ENCODE results near the gene MPHOSPH9.

Gene MPHOSPH9

DNA sequence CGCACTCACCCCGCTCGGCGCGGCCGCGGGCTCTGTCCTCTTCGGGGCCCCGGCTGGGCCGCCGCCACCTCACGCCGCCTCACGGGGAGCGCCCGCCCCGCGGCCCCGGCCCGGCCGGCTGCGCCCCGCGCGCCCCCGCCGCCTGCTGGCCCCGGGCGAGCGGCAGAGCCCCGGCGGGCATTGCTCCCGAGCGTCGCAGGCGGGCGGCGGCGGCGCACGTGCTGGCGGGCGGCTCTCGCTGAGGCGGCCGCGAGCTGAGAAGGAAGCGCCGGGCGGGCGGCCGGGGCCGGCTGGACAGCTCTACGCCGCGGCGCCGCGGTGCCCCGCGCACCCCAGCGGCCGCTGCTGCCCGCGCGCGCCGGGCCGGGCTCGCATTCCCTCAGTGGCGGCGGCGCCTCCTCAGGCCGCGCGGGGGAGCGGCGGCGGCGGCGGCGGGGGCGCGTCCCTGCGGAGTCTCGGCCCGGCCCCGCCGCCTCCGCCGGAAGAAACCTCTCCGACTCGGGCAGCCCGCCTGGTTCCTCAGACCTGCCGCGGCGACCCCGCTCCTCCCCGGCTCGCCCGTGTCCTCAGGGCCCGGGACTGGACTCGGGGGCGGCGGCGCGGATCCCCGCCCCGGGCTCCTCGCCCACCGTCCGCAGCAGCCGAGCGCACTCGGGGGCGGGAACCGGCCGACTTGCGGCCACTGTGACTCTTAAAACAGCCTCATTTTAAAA, 82.0 kb downstream of the MPHOSPH9 start, which contains the start of gene PITPNM2:
Gene PITPNM2 (minus strand): TSS at position 347 of the 713 bp plus-strand sequence. CDS start 116,500 bp downstream, outside the sequence.
- Histone ChIP-seq H3K4me3 (ENCODE audit: insufficient read depth, low read depth, low read length, poor library complexity, severe bottlenecking) (peak within 1 kb of the TSS; percentile 71), H3K36me3 (ENCODE audit: control insufficient read depth, insufficient read depth, low read length) (no peaks in the 10 kb centered on the region), H3K27me3 (replicated peaks; ENCODE audit: control insufficient read depth, insufficient read depth, low read length, poor library complexity, severe bottlenecking) (no peaks in the 10 kb centered on the region), H3K9me3 (ENCODE audit: control insufficient read depth, low read length) (no peaks in the 10 kb centered on the region), H3K27ac (ENCODE audit: insufficient read depth, low read length, poor library complexity, severe bottlenecking) (peak within 1 kb of the TSS; percentile 57), H3K4me1 (ENCODE audit: control insufficient read depth, insufficient read depth, low read length, poor library complexity, severe bottlenecking) (peaks cover 14% of the 10 kb centered on the region)
- peak; percentile 15 to 38 (median 24) for DNase-seq

DNA sequence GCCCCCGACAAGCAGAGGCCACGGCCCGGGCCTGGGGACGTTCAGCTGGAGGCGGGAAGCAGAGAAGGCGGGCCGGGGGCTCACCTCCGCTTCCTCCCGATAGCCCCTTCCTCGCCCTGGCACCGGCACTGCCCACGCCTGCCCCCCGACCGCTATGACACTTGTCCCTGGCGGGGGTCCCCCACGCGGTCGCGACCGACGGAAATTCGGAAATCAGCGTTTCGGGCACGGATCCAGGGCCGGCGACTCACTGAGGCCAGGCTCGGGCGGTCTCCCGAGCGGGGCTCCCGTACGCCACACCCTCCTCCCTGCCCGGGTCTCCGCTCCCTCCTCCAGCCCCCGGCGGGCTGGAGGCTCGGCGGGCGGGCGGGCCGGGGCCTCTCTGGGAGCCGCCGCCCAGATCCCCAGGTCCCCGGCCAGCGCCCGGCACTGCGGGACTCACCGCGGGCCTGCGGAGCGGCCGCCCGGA, 82.6 kb downstream of the MPHOSPH9 start:
- Histone ChIP-seq H3K4me3 (ENCODE audit: insufficient read depth, low read depth, low read length, poor library complexity, severe bottlenecking) (peak overlapping the region; percentile 57), H3K36me3 (ENCODE audit: control insufficient read depth, insufficient read depth, low read length) (no peaks in the 10 kb centered on the region), H3K27me3 (replicated peaks; ENCODE audit: control insufficient read depth, insufficient read depth, low read length, poor library complexity, severe bottlenecking) (no peaks in the 10 kb centered on the region), H3K27ac (ENCODE audit: insufficient read depth, low read length, poor library complexity, severe bottlenecking) (no peak overlapping the region), H3K9me3 (ENCODE audit: control insufficient read depth, low read length) (no peaks in the 10 kb centered on the region), H3K4me1 (ENCODE audit: control insufficient read depth, insufficient read depth, low read length, poor library complexity, severe bottlenecking) (peaks cover 14% of the 10 kb centered on the region)
- DNase-seq, result no peak

DNA sequence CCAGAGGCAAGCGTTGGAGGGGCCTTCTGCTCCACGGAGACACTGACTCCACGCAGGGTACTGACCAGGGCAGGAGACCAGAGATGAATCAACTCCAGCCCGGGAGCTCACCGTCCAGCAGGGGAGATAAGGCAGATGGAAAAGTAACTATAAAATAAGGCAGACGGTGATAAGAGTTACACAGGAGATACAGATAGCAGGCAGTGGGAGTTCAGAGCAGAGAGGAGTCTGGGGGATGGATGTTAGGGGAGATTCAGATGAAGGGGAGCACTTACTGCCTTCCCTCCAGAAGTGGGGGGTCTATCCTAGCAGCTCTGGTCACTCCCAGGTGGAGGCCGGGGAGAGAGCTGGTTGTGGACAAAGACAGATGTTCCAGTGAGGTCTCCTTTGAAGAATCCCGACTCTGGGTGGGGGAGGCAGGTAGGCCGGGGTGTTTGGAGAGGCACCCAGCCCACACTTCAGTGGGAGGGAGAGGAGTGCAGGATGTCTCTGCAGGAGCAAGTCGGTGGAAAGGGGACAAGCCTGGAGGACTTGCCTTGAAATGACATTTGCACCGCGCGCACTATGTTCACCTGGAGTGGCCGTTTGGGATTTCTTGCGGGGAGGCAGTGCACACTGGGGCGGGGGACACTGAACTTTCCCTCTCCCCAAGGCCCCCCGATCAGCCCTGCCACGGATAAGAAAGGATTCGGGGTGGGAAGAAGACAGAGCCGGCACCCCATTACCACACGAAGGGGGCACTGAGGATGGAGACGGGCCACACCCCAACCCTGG, 83.3 kb downstream of the MPHOSPH9 start:
- Histone ChIP-seq H3K27me3 (replicated peaks; ENCODE audit: control insufficient read depth, insufficient read depth, low read length, poor library complexity, severe bottlenecking) (no peaks in the 10 kb centered on the region), H3K36me3 (ENCODE audit: control insufficient read depth, insufficient read depth, low read length) (no peaks in the 10 kb centered on the region), H3K4me1 (ENCODE audit: control insufficient read depth, insufficient read depth, low read length, poor library complexity, severe bottlenecking) (peaks cover 14% of the 10 kb centered on the region), H3K27ac (ENCODE audit: insufficient read depth, low read length, poor library complexity, severe bottlenecking) (no peak overlapping the region), H3K9me3 (ENCODE audit: control insufficient read depth, low read length) (no peaks in the 10 kb centered on the region), H3K4me3 (ENCODE audit: insufficient read depth, low read depth, low read length, poor library complexity, severe bottlenecking) (peak overlapping the region; percentile 57)
- DNase-seq, result no peak

DNA sequence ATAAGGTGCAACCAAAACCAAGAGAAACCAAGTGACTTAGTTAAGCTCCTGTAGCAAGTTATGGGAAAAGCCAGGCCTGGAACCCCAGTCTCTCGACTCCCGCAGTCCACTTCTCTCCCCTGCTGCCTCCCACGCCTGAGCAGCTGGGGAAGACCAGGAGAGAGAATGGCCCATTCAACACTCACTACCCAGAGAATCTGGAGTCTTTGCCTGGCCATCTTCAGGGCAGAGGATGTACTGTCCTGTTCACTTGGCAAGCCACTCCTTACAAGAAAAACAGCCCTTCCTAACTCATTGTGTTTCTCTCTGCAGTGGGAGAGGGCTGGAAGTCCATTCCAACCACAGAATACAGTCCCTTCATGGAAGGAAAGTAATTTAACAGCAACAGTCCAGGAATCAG, 83.9 kb downstream of the MPHOSPH9 start:
- Histone ChIP-seq H3K4me3 (ENCODE audit: insufficient read depth, low read depth, low read length, poor library complexity, severe bottlenecking) (no peak overlapping the region), H3K27ac (ENCODE audit: insufficient read depth, low read length, poor library complexity, severe bottlenecking) (no peak overlapping the region)
- DNase-seq, result no peak

DNA sequence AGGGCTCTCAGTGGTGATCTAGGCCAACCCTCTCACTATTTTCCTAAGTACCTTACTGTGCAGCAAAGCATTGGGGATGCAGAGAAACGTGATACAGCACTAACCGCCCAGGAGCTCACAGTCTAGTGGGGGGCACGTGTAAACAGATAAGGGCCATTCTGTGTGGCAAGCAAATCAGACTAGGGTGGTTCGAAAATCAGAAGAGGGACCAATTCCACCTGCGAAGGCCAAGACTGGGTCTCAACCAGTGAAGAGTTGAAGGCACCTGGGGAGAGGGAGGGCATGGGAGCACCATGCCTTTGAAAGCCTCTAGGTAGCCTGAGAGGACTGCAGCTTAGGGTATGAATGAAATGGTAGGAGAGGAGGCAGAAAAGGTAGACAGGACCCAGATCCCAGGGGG, 84.3 kb downstream of the MPHOSPH9 start:
- Histone ChIP-seq H3K4me1 (ENCODE audit: control insufficient read depth, insufficient read depth, low read length, poor library complexity, severe bottlenecking) (peaks cover 14% of the 10 kb centered on the region), H3K4me3 (ENCODE audit: insufficient read depth, low read depth, low read length, poor library complexity, severe bottlenecking) (no peak overlapping the region), H3K27me3 (replicated peaks; ENCODE audit: control insufficient read depth, insufficient read depth, low read length, poor library complexity, severe bottlenecking) (no peaks in the 10 kb centered on the region), H3K9me3 (ENCODE audit: control insufficient read depth, low read length) (no peaks in the 10 kb centered on the region), H3K36me3 (ENCODE audit: control insufficient read depth, insufficient read depth, low read length) (no peaks in the 10 kb centered on the region), H3K27ac (ENCODE audit: insufficient read depth, low read length, poor library complexity, severe bottlenecking) (no peak overlapping the region)
- no peak for DNase-seq

More for the DNA sequence above, 83.9 kb downstream of the MPHOSPH9 start:
- Histone ChIP-seq H3K4me1 (ENCODE audit: control insufficient read depth, insufficient read depth, low read length, poor library complexity, severe bottlenecking) (peaks cover 14% of the 10 kb centered on the region), H3K9me3 (ENCODE audit: control insufficient read depth, low read length) (no peaks in the 10 kb centered on the region), H3K36me3 (ENCODE audit: control insufficient read depth, insufficient read depth, low read length) (no peaks in the 10 kb centered on the region), H3K27me3 (replicated peaks; ENCODE audit: control insufficient read depth, insufficient read depth, low read length, poor library complexity, severe bottlenecking) (no peaks in the 10 kb centered on the region)

DNA sequence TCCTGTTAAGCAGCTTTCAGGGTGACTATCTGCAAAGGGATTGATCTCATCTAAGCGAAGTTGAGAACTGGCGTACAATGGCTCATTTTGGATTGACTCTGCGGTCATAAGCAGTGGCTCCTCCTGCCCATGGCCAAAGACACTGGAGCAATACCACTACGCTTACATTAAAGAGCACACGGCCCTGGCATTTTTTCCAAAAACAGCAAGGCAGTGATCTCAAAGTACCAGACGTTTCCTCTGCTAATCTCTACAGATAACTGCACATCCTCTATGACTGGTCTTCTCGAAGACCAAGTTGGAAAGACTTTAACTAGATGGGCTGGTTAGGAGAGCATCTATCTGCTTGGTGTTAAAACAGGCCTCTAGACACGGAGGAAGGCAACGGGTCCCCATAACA, 84.7 kb downstream of the MPHOSPH9 start:
- Histone ChIP-seq H3K9me3 (ENCODE audit: control insufficient read depth, low read length) (no peaks in the 10 kb centered on the region), H3K4me3 (ENCODE audit: insufficient read depth, low read depth, low read length, poor library complexity, severe bottlenecking) (no peak overlapping the region), H3K36me3 (ENCODE audit: control insufficient read depth, insufficient read depth, low read length) (no peaks in the 10 kb centered on the region), H3K27me3 (replicated peaks; ENCODE audit: control insufficient read depth, insufficient read depth, low read length, poor library complexity, severe bottlenecking) (no peaks in the 10 kb centered on the region), H3K4me1 (ENCODE audit: control insufficient read depth, insufficient read depth, low read length, poor library complexity, severe bottlenecking) (peaks cover 14% of the 10 kb centered on the region), H3K27ac (ENCODE audit: insufficient read depth, low read length, poor library complexity, severe bottlenecking) (no peak overlapping the region)
- DNase-seq, result no peak

DNA sequence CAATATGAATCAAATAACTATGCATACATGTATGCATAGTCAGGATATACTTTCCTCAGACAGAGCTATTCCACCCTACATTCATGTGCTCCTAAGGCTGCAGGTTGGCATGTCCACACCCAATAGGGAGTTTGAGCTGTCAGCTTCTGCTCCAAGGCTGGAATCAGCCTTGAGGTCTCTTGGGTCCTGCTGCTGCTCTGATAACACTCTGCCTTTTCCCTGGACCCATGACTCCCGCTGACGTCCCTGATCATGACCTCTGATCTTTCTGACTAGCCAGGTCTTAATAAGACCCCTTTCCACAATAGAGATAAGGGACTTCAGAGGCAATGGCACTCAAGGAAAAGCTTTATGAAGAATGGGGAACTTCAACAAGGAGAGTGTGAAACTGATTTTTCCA, 87.7 kb downstream of the MPHOSPH9 start:
- Histone ChIP-seq H3K27ac (ENCODE audit: insufficient read depth, low read length, poor library complexity, severe bottlenecking) (no peak overlapping the region), H3K27me3 (replicated peaks; ENCODE audit: control insufficient read depth, insufficient read depth, low read length, poor library complexity, severe bottlenecking) (no peaks in the 10 kb centered on the region), H3K4me1 (ENCODE audit: control insufficient read depth, insufficient read depth, low read length, poor library complexity, severe bottlenecking) (peaks cover 9% of the 10 kb centered on the region), H3K9me3 (ENCODE audit: control insufficient read depth, low read length) (no peaks in the 10 kb centered on the region), H3K4me3 (ENCODE audit: insufficient read depth, low read depth, low read length, poor library complexity, severe bottlenecking) (no peak overlapping the region), H3K36me3 (ENCODE audit: control insufficient read depth, insufficient read depth, low read length) (no peaks in the 10 kb centered on the region)
- no peak for DNase-seq

DNA sequence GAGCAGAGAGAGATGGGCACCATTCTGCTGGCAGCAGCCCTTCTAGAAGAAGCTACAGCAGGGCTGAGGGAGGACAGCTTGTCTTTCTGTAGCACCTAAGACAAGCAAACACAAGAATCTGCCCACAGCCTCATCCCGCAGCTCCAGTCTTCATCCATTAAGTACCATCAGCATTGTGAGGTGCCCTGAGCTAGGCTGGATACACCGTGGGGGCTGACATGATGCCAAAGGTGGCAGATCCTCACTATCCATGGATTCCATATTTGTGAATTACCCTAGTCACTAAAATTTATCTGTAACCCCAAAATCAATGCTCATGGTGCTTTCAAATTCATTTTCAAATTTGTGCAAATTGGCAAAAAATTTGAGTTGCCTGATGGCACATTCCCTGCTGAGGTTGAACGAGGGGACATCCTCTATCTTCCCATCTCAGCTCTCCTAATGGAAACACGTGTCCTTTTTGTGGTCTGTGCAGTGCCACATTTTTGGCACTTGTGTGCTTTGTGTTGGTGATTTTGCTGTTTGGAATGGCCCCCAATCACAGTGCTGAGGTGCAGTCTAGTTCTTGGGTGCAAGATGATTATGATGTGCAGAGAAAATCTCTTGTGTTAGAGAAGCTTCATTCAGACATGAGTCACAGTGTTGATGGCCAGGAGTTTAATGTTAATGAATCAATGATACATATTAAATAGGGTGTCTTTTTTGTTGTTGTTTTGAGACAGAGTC, 89.0 kb downstream of the MPHOSPH9 start:
- H3K36me3 ChIP-seq (ENCODE audit: control insufficient read depth, insufficient read depth, low read length), result no peaks in the 10 kb centered on the region
- H3K4me1 ChIP-seq (ENCODE audit: control insufficient read depth, insufficient read depth, low read length, poor library complexity, severe bottlenecking), result no peaks in the 10 kb centered on the region
- H3K4me3 ChIP-seq (ENCODE audit: insufficient read depth, low read depth, low read length, poor library complexity, severe bottlenecking), result no peak overlapping the region
- no peaks in the 10 kb centered on the region for H3K27me3 ChIP-seq (replicated peaks; ENCODE audit: control insufficient read depth, insufficient read depth, low read length, poor library complexity, severe bottlenecking)
- H3K9me3 ChIP-seq (ENCODE audit: control insufficient read depth, low read length), result no peaks in the 10 kb centered on the region
- no peak for DNase-seq
- no peak overlapping the region for H3K27ac ChIP-seq (ENCODE audit: insufficient read depth, low read length, poor library complexity, severe bottlenecking)

DNA sequence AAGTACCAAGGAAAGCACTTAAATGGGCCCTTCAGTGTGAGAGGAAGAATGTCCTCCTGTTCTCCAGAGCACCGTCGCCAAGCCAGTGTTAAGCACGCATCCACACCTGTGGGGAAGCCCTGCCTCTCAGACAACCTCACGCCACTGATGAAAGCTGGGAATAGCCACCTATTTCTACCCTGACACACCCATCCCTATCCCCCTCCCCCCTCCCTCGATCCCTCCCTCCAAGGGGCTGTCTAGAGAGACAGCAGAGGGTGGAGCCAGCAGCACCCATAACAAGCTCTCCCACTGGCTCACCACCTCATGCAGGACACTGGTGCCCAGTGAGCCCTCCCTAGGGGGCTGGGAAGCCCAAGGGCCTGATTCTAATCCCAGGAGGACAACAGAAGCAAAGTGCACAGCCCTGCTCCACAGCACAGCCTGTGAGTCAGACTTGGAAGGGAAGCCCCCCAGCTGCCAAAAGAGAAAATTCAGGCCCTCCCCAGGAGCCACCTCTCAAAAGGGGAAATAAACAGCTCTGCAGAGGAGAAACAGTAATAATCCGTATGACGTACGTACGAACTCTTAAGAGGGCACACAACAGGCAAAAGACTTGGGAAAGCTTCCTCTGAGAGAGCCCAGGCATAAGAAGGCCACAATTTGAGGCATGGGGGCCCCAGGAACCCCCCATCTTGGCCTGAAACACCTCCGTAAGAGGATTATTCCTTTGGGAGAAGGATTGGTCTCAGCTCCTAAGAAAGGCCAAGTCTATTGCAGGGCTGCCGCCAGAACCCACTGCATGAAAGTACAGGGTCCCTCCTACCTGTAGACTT, 89.8 kb downstream of the MPHOSPH9 start:
- Histone ChIP-seq H3K9me3 (ENCODE audit: control insufficient read depth, low read length) (no peaks in the 10 kb centered on the region), H3K4me3 (ENCODE audit: insufficient read depth, low read depth, low read length, poor library complexity, severe bottlenecking) (no peak overlapping the region), H3K4me1 (ENCODE audit: control insufficient read depth, insufficient read depth, low read length, poor library complexity, severe bottlenecking) (no peaks in the 10 kb centered on the region), H3K36me3 (ENCODE audit: control insufficient read depth, insufficient read depth, low read length) (no peaks in the 10 kb centered on the region), H3K27ac (ENCODE audit: insufficient read depth, low read length, poor library complexity, severe bottlenecking) (no peak overlapping the region), H3K27me3 (replicated peaks; ENCODE audit: control insufficient read depth, insufficient read depth, low read length, poor library complexity, severe bottlenecking) (no peaks in the 10 kb centered on the region)
- no peak for DNase-seq

Data from effector memory CD4-positive, alpha-beta T cell (primary cell).